ENCODE measurements around the gene CADM2.

Gene CADM2

GRCh38 chr3:85189731-85190130, 230.9 kb downstream of the CADM2 start:
- no peak for DNase-seq (ENCODE audit: low read depth)

- DNase-seq (ENCODE audit: low read depth) = no peak
Observed at GRCh38 chr3:85193565-85193964, 234.8 kb downstream of the CADM2 start.

GRCh38 chr3:85208650-85209049, 249.9 kb downstream of the CADM2 start:
- no peak for DNase-seq (ENCODE audit: low read depth)

GRCh38 chr3:85210540-85210939, 251.8 kb downstream of the CADM2 start:
- no peak for DNase-seq (ENCODE audit: low read depth)

- DNase-seq (ENCODE audit: low read depth) = no peak
Observed at GRCh38 chr3:85228966-85229365, 270.2 kb downstream of the CADM2 start.

GRCh38 chr3:85244091-85244490, 285.3 kb downstream of the CADM2 start:
- DNase-seq (ENCODE audit: low read depth) = no peak

- DNase-seq (ENCODE audit: low read depth) = no peak
Observed at GRCh38 chr3:85244519-85244918, 285.7 kb downstream of the CADM2 start.

GRCh38 chr3:85251766-85252165, 293.0 kb downstream of the CADM2 start:
- no peak for DNase-seq (ENCODE audit: low read depth)

GRCh38 chr3:85252686-85253085, 293.9 kb downstream of the CADM2 start:
- no peak for DNase-seq (ENCODE audit: low read depth)

GRCh38 chr3:85254738-85255137, 295.9 kb downstream of the CADM2 start:
- no peak for DNase-seq (ENCODE audit: low read depth)

GRCh38 chr3:85255949-85256348, 297.2 kb downstream of the CADM2 start:
- DNase-seq (ENCODE audit: low read depth) = no peak

GRCh38 chr3:85258326-85258725, 299.5 kb downstream of the CADM2 start:
- DNase-seq (ENCODE audit: low read depth) = no peak

GRCh38 chr3:85258819-85259218, 300.0 kb downstream of the CADM2 start:
- DNase-seq (ENCODE audit: low read depth) = no peak

GRCh38 chr3:85259748-85260147, 301.0 kb downstream of the CADM2 start:
- no peak for DNase-seq (ENCODE audit: low read depth)

- no peak for DNase-seq (ENCODE audit: low read depth)
Observed at GRCh38 chr3:85264381-85264780, 305.6 kb downstream of the CADM2 start.

- DNase-seq (ENCODE audit: low read depth) = no peak
Observed at GRCh38 chr3:85270488-85270887, 311.7 kb downstream of the CADM2 start.

- no peak for DNase-seq (ENCODE audit: low read depth)
Observed at GRCh38 chr3:85271911-85272310, 313.1 kb downstream of the CADM2 start.

GRCh38 chr3:85288257-85288656, 329.5 kb downstream of the CADM2 start:
- DNase-seq (ENCODE audit: low read depth) = no peak

- no peak for DNase-seq (ENCODE audit: low read depth)
Observed at GRCh38 chr3:85297291-85297690, 338.5 kb downstream of the CADM2 start.

- no peak for DNase-seq (ENCODE audit: low read depth)
Observed at GRCh38 chr3:85298032-85298431, 339.2 kb downstream of the CADM2 start.

GRCh38 chr3:85303156-85303555, 344.4 kb downstream of the CADM2 start:
- no peak for DNase-seq (ENCODE audit: low read depth)

GRCh38 chr3:85304360-85304964, 345.7 kb downstream of the CADM2 start:
- no peak for DNase-seq (ENCODE audit: low read depth)

GRCh38 chr3:85312331-85312730, 353.5 kb downstream of the CADM2 start:
- DNase-seq (ENCODE audit: low read depth) = no peak

GRCh38 chr3:85313380-85313779, 354.6 kb downstream of the CADM2 start:
- no peak for DNase-seq (ENCODE audit: low read depth)

GRCh38 chr3:85316252-85316651, 357.5 kb downstream of the CADM2 start:
- DNase-seq (ENCODE audit: low read depth) = no peak
